Fibroblast of lung (primary cell): ENCODE measurements around the gene ATP1A2. TPM values are rescaled to one million over a fixed set of nuclear protein-coding genes. Genes with fewer than 3 reads are reported as not detected.

Source experiments
- DNase-seq, 2 donors: peaks; one replicate each; pipeline versions ENCODE4 v3.0.0 to v3.0.0-alpha.2; 2010; ENCODE audit warnings: low read depth in 2 of 2
- H2AFZ ChIP-seq: 2 replicates; pipeline ENCODE4 v1.5.1; 2012; ENCODE audit warnings: low read length, control low read depth, inconsistent platforms
- H3K27ac ChIP-seq: 2 replicates; pipeline ENCODE4 v1.5.1; 2011; ENCODE audit warnings: low read length, control low read depth; ENCODE audit not compliant: insufficient read depth
- H3K27me3 ChIP-seq: 2 replicates; pipeline ENCODE4 v1.5.1; 2011; ENCODE audit warnings: mild to moderate bottlenecking, low read length; ENCODE audit not compliant: control insufficient read depth, insufficient read depth
- H3K36me3 ChIP-seq: 2 replicates; pipeline ENCODE4 v1.5.1; 2011; ENCODE audit warnings: low read length; ENCODE audit not compliant: control insufficient read depth, insufficient read depth
- H3K4me1 ChIP-seq: 2 replicates; pipeline ENCODE4 v1.5.1; 2011; ENCODE audit warnings: low read length; ENCODE audit not compliant: control insufficient read depth, insufficient read depth; ENCODE audit errors: extremely low read depth
- H3K4me2 ChIP-seq: 2 replicates; pipeline ENCODE4 v1.5.1; 2011; ENCODE audit warnings: low read length, control low read depth; ENCODE audit not compliant: insufficient read depth; ENCODE audit errors: extremely low read depth
- H3K4me3 ChIP-seq, 4 experiments: fragments of 200-600 bp in 1 of 4; sonication (generic) in 1 of 4; replicated peaks in 1 of 4; 2 replicates each; pipeline ENCODE4 v1.5.1; 2011 to 2016; ENCODE audit warnings: low read length in 4 of 4, low read depth in 3 of 4, mild to moderate bottlenecking in 3 of 4, control low read depth in 2 of 4, inconsistent platforms in 1 of 4, mixed read lengths in 1 of 4; ENCODE audit not compliant: insufficient read depth in 1 of 4; ENCODE audit errors: control extremely low read depth in 1 of 4
- H3K79me2 ChIP-seq: 2 replicates; pipeline ENCODE4 v1.5.1; 2012; ENCODE audit warnings: mild to moderate bottlenecking, low read length, inconsistent platforms; ENCODE audit not compliant: control insufficient read depth, insufficient read depth
- H3K9ac ChIP-seq: 2 replicates; pipeline ENCODE4 v1.5.1; 2011; ENCODE audit warnings: mild to moderate bottlenecking, low read length, control low read depth; ENCODE audit not compliant: insufficient read depth
- H3K9me3 ChIP-seq: 2 replicates; pipeline ENCODE4 v1.5.1; 2012; ENCODE audit warnings: low read depth, low read length; ENCODE audit not compliant: control insufficient read depth, insufficient read depth
- H4K20me1 ChIP-seq: 2 replicates; pipeline ENCODE4 v1.5.1; 2011; ENCODE audit warnings: low read length; ENCODE audit not compliant: control insufficient read depth, insufficient read depth; ENCODE audit errors: extremely low read depth
- CTCF ChIP-seq, 2 donors: IDR thresholded peaks in 1 of 2; conservative IDR thresholded peaks in 1 of 2; 1 replicate in 1 of 2; 2 replicates in 1 of 2; pipeline ENCODE4 v1.5.1; 2011 to 2012; ENCODE audit warnings: low read length in 2 of 2, control low read depth in 1 of 2, inconsistent platforms in 1 of 2, low read depth in 1 of 2, mild to moderate bottlenecking in 1 of 2
- EZH2 ChIP-seq: IDR thresholded peaks from 2 replicates; pipeline ENCODE4 v1.5.1; 2012; ENCODE audit warnings: low read length, control low read depth, mild to moderate bottlenecking; ENCODE audit errors: missing control alignments
- polyA plus RNA-seq, 2 donors: library from polyadenylated mRNA; depleted of rRNA in 1 of 2; stranded (reverse) in 1 of 2; unstranded in 1 of 2; fragments of >200 nt; gene quantifications; 2 replicates each; pipeline ENCODE4 v1.2.1, GENCODE V29; 2011 to 2012; ENCODE audit warnings: missing spikeins in 1 of 2
- total RNA-seq: library from RNA; depleted of rRNA; stranded (reverse); fragments of >200 nt; gene quantifications from 2 replicates; pipeline ENCODE4 v1.2.1, GENCODE V29; 2014

Gene ATP1A2
- total and polyA plus RNA-seq, 2 donors (not counting 1 experiment from before 2014, with no cell fraction given): 0.44 to 1.8 TPM

DNA sequence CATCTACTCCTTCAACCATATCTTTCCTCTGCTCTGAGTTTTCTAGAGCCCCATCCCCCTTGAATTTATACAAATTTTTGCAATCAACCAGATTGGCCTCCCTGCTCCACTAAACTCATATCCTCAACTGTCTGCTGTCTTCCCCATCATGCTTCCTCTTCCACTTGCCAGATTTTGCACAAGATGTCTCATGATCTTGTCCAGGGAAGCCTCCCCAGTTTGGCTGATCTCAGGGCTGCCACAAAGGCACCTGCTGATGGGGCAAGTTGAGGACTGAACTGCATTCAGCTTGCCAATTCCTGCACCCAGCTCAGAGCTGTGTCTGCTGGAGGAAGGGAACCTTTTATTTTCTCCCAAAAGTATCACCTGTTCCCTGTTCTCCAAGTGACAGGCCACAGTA is 38.1 kb upstream of the ATP1A2 start:
- Histone ChIP-seq H3K36me3 (no peaks in the 10 kb centered on the region), H3K27me3 (peaks cover 27% of the 10 kb centered on the region), H3K4me2 (no peak overlapping the region), H3K4me3 (no peak overlapping the region), H3K9ac (no peak overlapping the region), H4K20me1 (no peaks in the 10 kb centered on the region), H3K9me3 (no peaks in the 10 kb centered on the region), H3K4me1 (no peaks in the 10 kb centered on the region), H3K79me2 (no peaks in the 10 kb centered on the region), H3K27ac (no peak overlapping the region), H2AFZ (no peak overlapping the region)
- DNase-seq: no peak
- TF ChIP-seq EZH2 (no peak), CTCF (conservative IDR thresholded peaks at IDR 0.05 in 1 of 2, IDR thresholded peaks at IDR 0.05 in 1 of 2; ENCODE audit: low read depth in 1 of 2, low read length in 2 of 2) (no peak)

- Histone ChIP-seq H4K20me1 (no peaks in the 10 kb centered on the region), H3K9me3 (no peaks in the 10 kb centered on the region), H3K4me2 (no peak overlapping the region), H3K4me1 (no peaks in the 10 kb centered on the region), H3K79me2 (no peaks in the 10 kb centered on the region), H3K27me3 (peaks cover 34% of the 10 kb centered on the region), H3K4me3 (no peak overlapping the region), H3K36me3 (no peaks in the 10 kb centered on the region), H3K9ac (no peak overlapping the region), H3K27ac (no peak overlapping the region), H2AFZ (no peak overlapping the region)
- TF ChIP-seq EZH2 (no peak), CTCF (conservative IDR thresholded peaks at IDR 0.05 in 1 of 2, IDR thresholded peaks at IDR 0.05 in 1 of 2; ENCODE audit: low read depth in 1 of 2, low read length in 2 of 2) (peak; percentile 59 to 75)
- peak in 1 of 2 donors; percentile 18 for DNase-seq
These were observed 36.9 kb upstream of the ATP1A2 start for GRCh38 chr1:160078512-160079195.

- H3K4me3 ChIP-seq: no peak overlapping the region
- no peaks in the 10 kb centered on the region for H3K4me1 ChIP-seq
- no peaks in the 10 kb centered on the region for H3K79me2 ChIP-seq
- no peaks in the 10 kb centered on the region for H4K20me1 ChIP-seq
- H3K4me2 ChIP-seq: no peak overlapping the region
- H2AFZ ChIP-seq: no peak overlapping the region
- DNase-seq: no peak
- no peak overlapping the region for H3K27ac ChIP-seq
- peaks cover 39% of the 10 kb centered on the region for H3K27me3 ChIP-seq
- no peaks in the 10 kb centered on the region for H3K9me3 ChIP-seq
- no peaks in the 10 kb centered on the region for H3K36me3 ChIP-seq
- H3K9ac ChIP-seq: no peak overlapping the region
- TF ChIP-seq EZH2 (no peak), CTCF (conservative IDR thresholded peaks at IDR 0.05 in 1 of 2, IDR thresholded peaks at IDR 0.05 in 1 of 2; ENCODE audit: low read depth in 1 of 2, low read length in 2 of 2) (no peak)
These were observed 36.1 kb upstream of the ATP1A2 start for GRCh38 chr1:160079448-160079847.
